NOMO-1 treated with DMSO at 0.1 percent for 48 hours (cell line): ENCODE results near the gene A1BG.

Source experiments
- DNase-seq: peaks from one replicate; lab custom pipeline; 2025; ENCODE audit not compliant: unreplicated experiment; lab: John Stamatoyannopoulos, UW

The A1BG gene

GRCh38 chr19:58304255-58304654 lies 49.0 kb downstream of the A1BG start:
- DNase-seq: no peak

- DNase-seq: no peak
These were observed 52.7 kb downstream of the A1BG start for GRCh38 chr19:58300620-58301019.

- DNase-seq: no peak
These were observed 57.2 kb downstream of the A1BG start for GRCh38 chr19:58296104-58296503.
